B cell (primary cell): ENCODE results near the gene MFSD11. TPM values are rescaled to one million over a fixed set of nuclear protein-coding genes. Genes with fewer than 3 reads are reported as not detected.

Source experiments
- ATAC-seq: fragments of 200-7000 bp; cut with Tn5 transposase; one replicate; pipeline ENCODE4 v1.10.0; 2021; ENCODE audit warnings: low read depth, mild to moderate bottlenecking, moderate number of reproducible peaks, moderate library complexity
- CTCF ChIA-PET: fragments of 350-600 bp; sonication (Branson Sonifier 250); formaldehyde crosslinking; loops from one replicate; lab custom pipeline; 2021; ENCODE audit warnings: antibody characterized with exemption, inconsistent platforms; lab: Charles Lee
- POLR2A ChIA-PET: fragments of 350-600 bp; sonication (Branson Sonifier 250); formaldehyde crosslinking; loops from one replicate; lab custom pipeline; 2021; ENCODE audit warnings: antibody characterized with exemption; lab: Charles Lee
- DNase-seq: peaks from one replicate; pipeline ENCODE4 v3.0.0; 2013
- H2AFZ ChIP-seq: 2 replicates; pipeline ENCODE4 v1.6.1; 2012; ENCODE audit warnings: mild to moderate bottlenecking, low read depth, low read length; ENCODE audit not compliant: insufficient read depth, poor library complexity, severe bottlenecking
- H3K27ac ChIP-seq, 2 donors: 1 replicate in 1 of 2; 2 replicates in 1 of 2; pipeline ENCODE4 v1.5.1; 2012 to 2013; ENCODE audit warnings: low read length in 2 of 2, mild to moderate bottlenecking in 2 of 2, moderate library complexity in 1 of 2
- H3K27me3 ChIP-seq, 4 experiments: fragments of 200-600 bp in 1 of 4; sonication (generic) in 1 of 4; replicated peaks in 1 of 4; 1 replicate in 2 of 4; 2 replicates in 2 of 4; pipeline versions ENCODE4 v1.6.1 to v1.7.0; 2013 to 2016; ENCODE audit warnings: low read length in 3 of 4, mild to moderate bottlenecking in 2 of 4, mixed read lengths in 1 of 4, moderate library complexity in 1 of 4; ENCODE audit not compliant: insufficient read depth in 4 of 4, control insufficient read depth in 3 of 4; ENCODE audit errors: control extremely low read depth in 1 of 4
- H3K36me3 ChIP-seq, 2 experiments: replicated peaks in 1 of 2; 1 replicate in 1 of 2; 2 replicates in 1 of 2; pipeline versions ENCODE4 v1.6.1 to v1.7.1; 2013; ENCODE audit warnings: low read length in 1 of 2; ENCODE audit not compliant: insufficient read depth in 2 of 2, control insufficient read depth in 1 of 2; ENCODE audit errors: control extremely low read depth in 1 of 2, extremely low read depth in 1 of 2
- H3K4me1 ChIP-seq, 2 donors: fragments of 200-600 bp in 1 of 2; sonication (generic) in 1 of 2; 1 replicate in 1 of 2; 2 replicates in 1 of 2; pipeline versions ENCODE4 v1.5.1 to v1.6.1; 2013 to 2017; ENCODE audit warnings: low read length in 2 of 2; ENCODE audit not compliant: control insufficient read depth in 2 of 2, insufficient read depth in 2 of 2
- H3K4me2 ChIP-seq: replicated peaks from 2 replicates; pipeline ENCODE3; 2012; ENCODE audit warnings: mild to moderate bottlenecking, low read depth, low read length; ENCODE audit not compliant: poor library complexity, severe bottlenecking
- H3K4me3 ChIP-seq, 5 experiments: fragments of 200-600 bp in 1 of 5; sonication (generic) in 1 of 5; 1 replicate in 3 of 5; 2 replicates in 2 of 5; pipeline versions ENCODE4 v1.5.1 to v1.7.0; 2011 to 2016; ENCODE audit warnings: low read length in 4 of 5, mild to moderate bottlenecking in 4 of 5, low read depth in 2 of 5, control low read depth in 1 of 5, moderate library complexity in 1 of 5; ENCODE audit not compliant: insufficient read depth in 1 of 5; ENCODE audit errors: control extremely low read depth in 1 of 5, extremely low read depth in 1 of 5
- H3K79me2 ChIP-seq: fragments of 200-600 bp; sonication (generic); one replicate; pipeline ENCODE4 v1.6.0; 2016; ENCODE audit warnings: low read length; ENCODE audit not compliant: control insufficient read depth, insufficient read depth
- H3K9ac ChIP-seq: fragments of 200-600 bp; sonication (generic); 2 replicates; pipeline ENCODE4 v1.6.1; 2017; ENCODE audit warnings: mild to moderate bottlenecking, low read length, moderate library complexity
- H3K9me3 ChIP-seq, 3 donors: one replicate each; pipeline versions ENCODE4 v1.6.1 to v1.7.1; 2013; ENCODE audit warnings: low read length in 2 of 3; ENCODE audit not compliant: control insufficient read depth in 2 of 3, insufficient read depth in 1 of 3; ENCODE audit errors: control extremely low read depth in 1 of 3
- H4K20me1 ChIP-seq: 2 replicates; pipeline ENCODE4 v1.6.0; 2012; ENCODE audit warnings: mild to moderate bottlenecking, low read length; ENCODE audit not compliant: insufficient read depth, control insufficient read depth, poor library complexity, severe bottlenecking
- H3K27ac Mint-ChIP-seq: one replicate; pipeline ENCODE4 v1.8.0; 2021; ENCODE audit warnings: mixed read lengths
- H3K27me3 Mint-ChIP-seq: one replicate; pipeline ENCODE4 v1.8.0; 2021; ENCODE audit warnings: mixed read lengths
- H3K4me1 Mint-ChIP-seq: one replicate; pipeline ENCODE4 v1.8.0; 2021; ENCODE audit warnings: mixed read lengths
- H3K4me3 Mint-ChIP-seq: one replicate; pipeline ENCODE4 v1.8.0; 2021; ENCODE audit warnings: mixed read lengths
- H3K9me3 Mint-ChIP-seq: one replicate; pipeline ENCODE4 v1.8.0; 2022; ENCODE audit warnings: mixed read lengths; ENCODE audit not compliant: insufficient read depth
- CTCF ChIP-seq: fragments of 200-600 bp; IDR thresholded peaks from one replicate; pipeline ENCODE4 v1.8.0; 2022; ENCODE audit warnings: antibody characterized with exemption, mild to moderate bottlenecking
- EZH2 ChIP-seq: IDR thresholded peaks from 2 replicates; pipeline ENCODE4 v1.6.1; 2012; ENCODE audit warnings: borderline replicate concordance, low read depth, mild to moderate bottlenecking, moderate library complexity, low read length; ENCODE audit not compliant: insufficient read depth, poor library complexity, severe bottlenecking
- WGBS: methylation state at CpG from one replicate; pipeline ENCODE4 v1.1.5; 2013; ENCODE audit warnings: missing lambda C conversion rate; ENCODE audit not compliant: insufficient coverage; 5-methylcytosine and 5-hydroxymethylcytosine counted together
- intact Hi-C: fragments of 100-400 bp; cut with micrococcal nuclease; formaldehyde crosslinking; loops from one replicate; pipeline ENCODE4 v1.10.0; 2022
- polyA plus RNA-seq: library from polyadenylated mRNA; depleted of rRNA; stranded (reverse); fragments of >200 nt; gene quantifications from 2 replicates; pipeline ENCODE4 v1.2.3, GENCODE V29; 2012
- total RNA-seq, 2 donors: library from RNA; stranded (reverse); fragments of 120-200 nt in 1 of 2; gene quantifications; 1 replicate in 1 of 2; 2 replicates in 1 of 2; pipeline versions ENCODE4 v1.2.3 to v1.2.4, GENCODE V29; 2013 to 2022

Gene MFSD11
- total and polyA plus RNA-seq, 2 donors (not counting 1 experiment from before 2014, with no cell fraction given), result 24.5 to 36.4 TPM

GRCh38 chr17:76702941-76703637, 34.8 kb upstream of the MFSD11 start:
- no peak for TF ChIP-seq CTCF
- no peak for TF ChIP-seq EZH2
- no peak overlapping the region for H3K4me3 Mint-ChIP-seq
- no peak overlapping the region for H3K27ac Mint-ChIP-seq
- DNase-seq (no peak), ATAC-seq (no peak)
- no peak overlapping the region for H3K4me2 ChIP-seq
- H4K20me1 ChIP-seq, result no peaks in the 10 kb centered on the region
- H3K9ac ChIP-seq, result no peak overlapping the region
- H3K27me3 ChIP-seq, result peaks cover 0 to 1% (median 0%) of the 10 kb centered on the region in 4 experiments
- ChIA-PET CTCF (interaction anchor here (0.7 to 5.5 kb wide), 2 partner anchors 12 to 22 kb away, joined by 3 to 25 read pairs; no protein-coding TSS in a partner anchor), POLR2A (no interaction called here)
- H3K9me3 ChIP-seq, result no peaks in the 10 kb centered on the region
- no peaks in the 10 kb centered on the region for H3K4me1 Mint-ChIP-seq
- H3K27me3 Mint-ChIP-seq, result no peaks in the 10 kb centered on the region
- no peaks in the 10 kb centered on the region for H3K36me3 ChIP-seq
- H3K4me3 ChIP-seq, result no peak overlapping the region
- H3K79me2 ChIP-seq, result peaks cover 18% of the 10 kb centered on the region
- H3K27ac ChIP-seq, result no peak overlapping the region
- 95% methylated on average over 7 of the region's 10 CpGs for WGBS
- no peak overlapping the region for H2AFZ ChIP-seq
- intact Hi-C loops, result no loop called here
- no peaks in the 10 kb centered on the region for H3K9me3 Mint-ChIP-seq
- no peaks in the 10 kb centered on the region for H3K4me1 ChIP-seq

GRCh38 chr17:76704805-76705204, 33.1 kb upstream of the MFSD11 start:
- TF ChIP-seq EZH2 (no peak), CTCF (no peak)
- H3K9me3 ChIP-seq, result no peaks in the 10 kb centered on the region
- intact Hi-C loops, result no loop called here
- peaks cover 19% of the 10 kb centered on the region for H3K79me2 ChIP-seq
- Mint-ChIP-seq H3K4me1 (peaks cover 5% of the 10 kb centered on the region), H3K4me3 (no peak overlapping the region), H3K27ac (no peak overlapping the region), H3K27me3 (no peaks in the 10 kb centered on the region), H3K9me3 (no peaks in the 10 kb centered on the region)
- ChIA-PET CTCF (interaction anchor here (5.5 kb wide), 1 partner anchor 10 kb away, joined by 25 read pairs; no protein-coding TSS in a partner anchor), POLR2A (no interaction called here)
- no peak overlapping the region for H3K4me3 ChIP-seq
- H3K4me1 ChIP-seq, result peaks cover 3 to 4% of the 10 kb centered on the region in 2 donors
- no peak overlapping the region for H3K4me2 ChIP-seq
- DNase-seq (no peak), ATAC-seq (no peak)
- H3K27ac ChIP-seq, result no peak overlapping the region
- no peak overlapping the region for H2AFZ ChIP-seq
- no peak overlapping the region for H3K9ac ChIP-seq
- 73% methylated on average over 2 of the region's 4 CpGs for WGBS
- no peaks in the 10 kb centered on the region for H3K27me3 ChIP-seq
- H3K36me3 ChIP-seq, result no peaks in the 10 kb centered on the region
- no peaks in the 10 kb centered on the region for H4K20me1 ChIP-seq
